ENCODE data around the gene NCKAP5.

DNA sequence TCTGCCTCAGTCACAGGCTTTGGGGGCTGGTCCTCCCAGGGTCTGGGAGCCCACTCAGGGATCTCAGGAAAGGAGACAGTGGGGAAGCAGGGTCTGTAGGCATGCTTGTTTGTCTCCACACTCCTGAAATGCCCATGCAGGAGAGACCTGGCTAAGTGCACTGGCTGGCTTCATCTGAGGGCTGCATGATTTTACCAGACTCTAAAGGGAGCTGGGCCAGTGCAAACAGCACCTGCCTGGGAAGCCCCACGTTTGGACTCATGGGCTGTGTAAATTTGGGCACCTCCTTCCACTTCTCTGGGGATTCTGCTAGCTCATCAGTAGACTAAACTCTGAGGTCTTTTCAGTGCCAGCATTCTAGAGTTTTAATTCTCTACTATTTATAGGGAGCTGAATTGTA lies 931.9 kb downstream of the NCKAP5 start:
- no peak for TF ChIP-seq TAF1 (IDR thresholded peaks at IDR 0.05; ENCODE audit: borderline replicate concordance, low read depth, low read length)
- TF ChIP-seq POLR2A (IDR thresholded peaks at IDR 0.05; ENCODE audit: low read depth, low read length), result no peak

Measured in GM12892 (cell line).